K562 (cell line): ENCODE measurements around the gene INSYN2B. TPM values are rescaled to one million over a fixed set of nuclear protein-coding genes. Genes with fewer than 3 reads are reported as not detected.

Experiments used
- ATAC-seq: fragments of 200-7000 bp; cut with Tn5 transposase; 3 replicates; pipeline ENCODE4 v1.9.1; 2020; ENCODE audit warnings: moderate library complexity
- BruUV-seq: library from RNA; stranded (reverse); fragments of 400-500 nt; replicated peaks from 2 replicates; lab custom pipeline; 2021; lab: Mats Ljungman, UMichigan
- CTCF ChIA-PET: fragments of 300-600 bp; formaldehyde crosslinking; extraction: SDS; loops from one replicate; lab custom pipeline; 2021; ENCODE audit warnings: low intra/inter-chr PET ratio; lab: Yijun Ruan, JAX
- POLR2A ChIA-PET: fragments of 300-600, 350-650 bp; sonication (Branson Sonifier 250); formaldehyde crosslinking; extraction: SDS; loops from one replicate; lab custom pipeline; 2021; ENCODE audit warnings: antibody characterized with exemption, inconsistent platforms; lab: Yijun Ruan, JAX
- DNase-seq, 4 experiments: peaks; one replicate each; pipeline versions ENCODE4 v3.0.0 to v3.0.0-alpha.2; 2011 to 2018; ENCODE audit warnings: low spot score in 3 of 4, mixed read lengths in 3 of 4; ENCODE audit errors: extremely low read depth in 1 of 4
- FAIRE-seq: peaks from 2 replicates; lab custom pipeline; 2011; peaks lifted over from hg19 to GRCh38; lab: Jason Lieb, UNC
- H2AFZ ChIP-seq: 2 replicates; pipeline ENCODE4 v1.6.0; 2011; ENCODE audit warnings: low read depth, low read length, control low read depth, inconsistent platforms
- H3K27ac ChIP-seq: fragments of 200-600 bp; 3 replicates; pipeline ENCODE4 v1.8.0; 2011; ENCODE audit warnings: low read depth, mild to moderate bottlenecking, control low read depth, inconsistent platforms, low read length, moderate library complexity, mixed read lengths; ENCODE audit errors: extremely low read depth
- H3K27me3 ChIP-seq, 2 experiments: fragments of 300-600 bp in 1 of 2; 2 replicates in 1 of 2; 3 replicates in 1 of 2; pipeline versions ENCODE4 v1.6.0 to v1.8.0; 2011; ENCODE audit warnings: inconsistent platforms in 2 of 2, low read length in 2 of 2, mild to moderate bottlenecking in 1 of 2, mixed read lengths in 1 of 2, moderate library complexity in 1 of 2; ENCODE audit not compliant: control insufficient read depth in 2 of 2, insufficient read depth in 2 of 2
- H3K36me3 ChIP-seq: fragments of 300-600 bp; 3 replicates; pipeline ENCODE4 v1.8.0; 2011; ENCODE audit warnings: mild to moderate bottlenecking, low read length, inconsistent platforms; ENCODE audit not compliant: control insufficient read depth, insufficient read depth
- H3K4me1 ChIP-seq, 2 experiments: fragments of 200-600 bp in 1 of 2; replicated peaks in 1 of 2; 2 replicates in 1 of 2; 3 replicates in 1 of 2; pipeline versions ENCODE4 v1.5.1 to v1.8.0; 2011; ENCODE audit warnings: inconsistent platforms in 2 of 2, low read length in 2 of 2, mild to moderate bottlenecking in 1 of 2, mixed read lengths in 1 of 2, moderate library complexity in 1 of 2; ENCODE audit not compliant: control insufficient read depth in 2 of 2, insufficient read depth in 2 of 2
- H3K4me2 ChIP-seq: 2 replicates; pipeline ENCODE4 v1.6.1; 2011; ENCODE audit warnings: low read length, control low read depth, inconsistent platforms, mixed read lengths; ENCODE audit not compliant: insufficient read depth
- H3K4me3 ChIP-seq: fragments of 200-600 bp; sonication (generic), shearing (Covaris generic); 2 replicates; pipeline ENCODE4 v1.5.1; 2016; ENCODE audit warnings: control low read depth, inconsistent platforms
- H3K79me2 ChIP-seq: fragments of 200-600 bp; 3 replicates; pipeline ENCODE4 v1.8.0; 2011; ENCODE audit warnings: low read length, inconsistent platforms; ENCODE audit not compliant: control insufficient read depth, insufficient read depth
- H3K9ac ChIP-seq, 2 experiments: 2 replicates each; pipeline versions ENCODE4 v1.6.0 to v1.6.1; 2011; ENCODE audit warnings: low read depth in 2 of 2, low read length in 2 of 2, control low read depth in 1 of 2, inconsistent platforms in 1 of 2, mild to moderate bottlenecking in 1 of 2, mixed read lengths in 1 of 2; ENCODE audit not compliant: insufficient read depth in 1 of 2
- H3K9me1 ChIP-seq: one replicate; pipeline ENCODE4 v1.6.0; 2011; ENCODE audit warnings: inconsistent platforms, mild to moderate bottlenecking, low read length, moderate library complexity; ENCODE audit not compliant: control insufficient read depth, insufficient read depth
- H3K9me3 ChIP-seq: replicated peaks from 2 replicates; pipeline ENCODE4 v1.5.1; 2011; ENCODE audit warnings: low read depth, low read length, inconsistent platforms; ENCODE audit not compliant: control insufficient read depth, insufficient read depth
- H4K20me1 ChIP-seq: replicated peaks from 2 replicates; pipeline ENCODE4 v1.6.1; 2011; ENCODE audit warnings: low read length, inconsistent platforms, mixed read lengths; ENCODE audit not compliant: control insufficient read depth, insufficient read depth
- ARHGAP35 ChIP-seq: fragments of 450-650 bp; IDR thresholded peaks from 2 replicates; pipeline ENCODE4 v1.6.1; 2018; ENCODE audit not compliant: partially characterized antibody
- HCFC1 ChIP-seq: IDR thresholded peaks from 2 replicates; pipeline ENCODE4 v1.6.1; 2012; ENCODE audit warnings: low read depth, low read length, improper control_type of control experiment
- NCOA6 ChIP-seq: fragments of 450-650 bp; IDR thresholded peaks from 2 replicates; pipeline ENCODE4 v1.6.1; 2017; ENCODE audit warnings: mild to moderate bottlenecking
- SRSF3 ChIP-seq: fragments of 200-400 bp; formaldehyde crosslinking; IDR thresholded peaks from 2 replicates; pipeline ENCODE4 v1.6.1; 2016; ENCODE audit warnings: mild to moderate bottlenecking, low read length, moderate library complexity; ENCODE audit not compliant: insufficient read depth
- XRCC5 ChIP-seq: fragments of 200-400 bp; formaldehyde crosslinking; IDR thresholded peaks from 2 replicates; pipeline ENCODE4 v1.6.1; 2017; ENCODE audit warnings: low read depth, mild to moderate bottlenecking, low read length
- ZNF274 ChIP-seq: IDR thresholded peaks from 2 replicates; pipeline ENCODE4 v1.6.1; 2011; ENCODE audit warnings: low read depth, mild to moderate bottlenecking, low read length, moderate library complexity, borderline replicate concordance
- ZNF316 ChIP-seq: fragments of 450-650 bp; IDR thresholded peaks from 2 replicates; pipeline ENCODE4 v1.6.1; 2016
- ZNF589 ChIP-seq: fragments of 200-800 bp; sonication (Bioruptor generic); IDR thresholded peaks from 2 replicates; pipeline ENCODE4 v1.6.1; 2016; ENCODE audit warnings: low read depth, missing genetic modification characterization, missing compliant biosample characterization
- WGBS: fragments of 100-300 bp; shearing (Covaris generic); methylation state at CpG from one replicate; pipeline ENCODE4 v1.1.6; 2016; ENCODE audit warnings: low coverage, mixed read lengths; ENCODE audit not compliant: insufficient coverage; ENCODE audit errors: missing lambda C conversion rate; 5-methylcytosine and 5-hydroxymethylcytosine counted together
- in situ Hi-C: fragments of 300-500 bp; cut with MboI; formaldehyde crosslinking; loops from 4 replicates; pipeline ENCODE4 v1.15.0; 2018; ENCODE audit warnings: inconsistent platforms, mixed read lengths
- intact Hi-C: fragments of 100-400 bp; cut with micrococcal nuclease; formaldehyde crosslinking; loops from 2 replicates; pipeline ENCODE4 v1.14.2; 2022
- polyA plus RNA-seq, 8 experiments: library from polyadenylated mRNA; depleted of rRNA in 4 of 8; stranded (reverse) in 5 of 8; unstranded in 3 of 8; fragments of >200 nt; fragmentation: Nextera tagmentation in 2 of 8; fragmentation: Illumina TruSeq in 1 of 8; extraction: Ambion mirVana in 2 of 8; extraction: Trizol in 1 of 8; gene quantifications; 2 replicates each; pipeline versions ENCODE4 v1.2.1 to v1.2.3, GENCODE V29; 2011 to 2014; ENCODE audit warnings: inconsistent platforms in 1 of 8, missing spikeins in 1 of 8
- total RNA-seq, 7 experiments: library from RNA; depleted of rRNA in 6 of 7; stranded (reverse); fragments of >200 nt in 6 of 7; fragmentation: Illumina TruSeq in 2 of 7; extraction: Trizol in 2 of 7; gene quantifications; 2 replicates each; pipeline versions ENCODE4 v1.2.1 to v1.2.3, GENCODE V29; 2011 to 2021; ENCODE audit warnings: low replicate concordance in 1 of 7
- TF ChIP-seq, protein P1 (sequence below): IDR thresholded peaks from 3 replicates; pipeline ENCODE4 v1.6.1; 2011; ENCODE audit warnings: borderline replicate concordance, mild to moderate bottlenecking; ENCODE audit not compliant: insufficient read length, insufficient read depth

Gene INSYN2B
- total and polyA plus RNA-seq, 9 of the 15 experiments (the other 6 are each of a cell fraction or from before 2014, with no cell fraction given) = not detected

DNA sequence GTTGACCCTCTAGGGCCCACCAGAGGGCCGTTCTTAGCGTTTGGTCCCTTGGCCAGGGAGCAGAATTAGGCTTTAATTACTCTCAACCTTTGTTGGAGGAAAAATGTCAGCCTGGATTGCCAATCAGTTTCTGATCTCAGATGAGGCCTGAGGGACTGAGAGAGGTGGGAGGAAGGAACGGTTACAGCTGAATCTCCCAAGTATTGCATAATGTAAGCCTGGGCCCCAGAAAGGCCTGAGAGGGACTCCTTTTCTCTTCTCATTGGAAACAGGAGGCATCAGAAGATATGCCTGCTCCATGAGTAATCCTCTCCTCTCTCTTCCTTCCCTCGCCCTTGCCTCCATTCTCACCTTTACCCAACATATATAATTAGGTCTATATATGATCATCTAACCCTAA is 105.7 kb downstream of the INSYN2B start (continued):
- no peak for TF ChIP-seq HCFC1

DNA sequence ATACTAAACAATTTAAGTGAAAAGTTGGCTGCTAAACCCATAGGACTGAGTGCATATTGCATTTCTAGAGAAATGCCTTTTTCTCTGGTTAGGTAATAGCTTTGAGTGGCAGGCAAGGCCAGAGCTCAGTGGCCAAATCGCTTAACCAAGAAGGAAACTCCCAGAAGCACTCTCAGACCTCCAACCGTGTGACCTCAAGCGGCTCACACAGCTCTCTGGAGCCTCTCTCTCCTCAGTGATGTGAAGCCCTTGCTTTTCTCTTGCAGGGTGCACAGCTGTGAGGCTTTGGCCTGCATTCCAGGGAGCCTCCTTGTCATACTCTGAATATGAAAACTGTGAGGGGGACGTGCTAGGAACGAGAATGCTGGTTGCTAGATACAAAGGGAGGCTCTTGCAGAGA is 106.7 kb downstream of the INSYN2B start:
- CTCF ChIA-PET = no interaction called here
- Histone ChIP-seq H3K27me3 (no peaks in the 10 kb centered on the region), H3K9me1 (no peaks in the 10 kb centered on the region), H3K4me3 (no peak overlapping the region), H3K79me2 (no peaks in the 10 kb centered on the region), H3K4me2 (no peak overlapping the region), H3K36me3 (no peaks in the 10 kb centered on the region), H4K20me1 (no peaks in the 10 kb centered on the region), H3K4me1 (no peaks in the 10 kb centered on the region; a peak in 1 of 5 replicates), H2AFZ (no peak overlapping the region), H3K9ac (no peak overlapping the region), H3K9me3 (no peaks in the 10 kb centered on the region), H3K27ac (no peak overlapping the region)
- no peak for TF ChIP-seq ZNF316
- DNase-seq = no peak
- in situ Hi-C loops (no loop called here), intact Hi-C loops (no loop called here)
- POLR2A ChIA-PET = interaction anchor here (1.2 kb wide), 1 partner anchor 12 kb away, joined by 4 read pairs; no protein-coding TSS in a partner anchor
- no TSS peak for BruUV-seq
- WGBS = 18% methylated on average over 5 of the region's 5 CpGs
- ATAC-seq = no peak
- no peak for FAIRE-seq

DNA sequence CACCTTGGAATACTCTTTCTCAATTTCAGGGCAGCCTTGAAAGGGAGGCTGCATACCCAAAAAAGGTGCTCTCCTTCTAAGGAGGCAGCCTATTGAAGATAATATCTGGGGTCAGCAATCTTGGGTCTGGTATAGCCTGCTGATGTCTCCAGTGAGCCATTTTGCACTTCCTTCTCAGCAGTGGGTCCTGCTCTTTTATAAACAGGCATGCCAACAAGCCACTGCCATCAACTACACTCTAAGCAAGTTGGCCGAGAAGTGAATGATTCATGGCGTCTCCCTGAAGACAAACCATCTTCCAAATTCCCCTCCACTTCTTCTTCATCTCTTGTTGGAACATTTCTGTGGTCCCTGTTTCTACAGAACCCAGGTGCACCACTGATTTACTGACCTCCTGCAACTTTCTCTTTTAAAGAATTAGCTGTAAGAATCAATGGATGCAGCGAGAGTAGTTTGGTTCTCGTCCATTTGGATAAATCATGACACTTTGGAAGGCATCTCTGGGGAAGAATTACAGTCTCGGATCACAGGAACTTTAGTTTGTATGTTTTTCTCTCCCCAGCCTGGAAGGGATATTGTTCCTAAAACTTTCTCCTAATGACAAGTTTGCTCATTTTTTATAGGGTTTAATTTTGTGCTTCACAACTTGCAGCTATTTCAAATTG is 108.3 kb downstream of the INSYN2B start:
- no peak for ATAC-seq
- POLR2A ChIA-PET = no interaction called here
- BruUV-seq = no TSS peak
- 9% methylated on average over 5 of the region's 5 CpGs for WGBS
- no peaks in the 10 kb centered on the region for H3K36me3 ChIP-seq
- no peak for TF ChIP-seq ARHGAP35
- no peak for TF ChIP-seq SRSF3
- TF ChIP-seq NCOA6 = no peak
- no peak for TF ChIP-seq XRCC5
- no peak for TF ChIP-seq ZNF274
- TF ChIP-seq ZNF589 (CRISPR knock-in tag) = no peak
- TF ChIP-seq, protein P1, sequence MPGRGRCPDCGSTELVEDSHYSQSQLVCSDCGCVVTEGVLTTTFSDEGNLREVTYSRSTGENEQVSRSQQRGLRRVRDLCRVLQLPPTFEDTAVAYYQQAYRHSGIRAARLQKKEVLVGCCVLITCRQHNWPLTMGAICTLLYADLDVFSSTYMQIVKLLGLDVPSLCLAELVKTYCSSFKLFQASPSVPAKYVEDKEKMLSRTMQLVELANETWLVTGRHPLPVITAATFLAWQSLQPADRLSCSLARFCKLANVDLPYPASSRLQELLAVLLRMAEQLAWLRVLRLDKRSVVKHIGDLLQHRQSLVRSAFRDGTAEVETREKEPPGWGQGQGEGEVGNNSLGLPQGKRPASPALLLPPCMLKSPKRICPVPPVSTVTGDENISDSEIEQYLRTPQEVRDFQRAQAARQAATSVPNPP = no peak
- TF ChIP-seq, all 486 proteins: peak for 0
- intact Hi-C loops = no loop called here
- H4K20me1 ChIP-seq = no peaks in the 10 kb centered on the region
- no peak overlapping the region for H3K4me2 ChIP-seq
- no peaks in the 10 kb centered on the region for H3K27me3 ChIP-seq
- H3K9me1 ChIP-seq = no peaks in the 10 kb centered on the region
- no peak for FAIRE-seq
- CTCF ChIA-PET = no interaction called here
- no peak for DNase-seq
- no peaks in the 10 kb centered on the region for H3K79me2 ChIP-seq
- no peak overlapping the region for H3K27ac ChIP-seq
- H3K4me1 ChIP-seq = no peaks in the 10 kb centered on the region
- H3K9me3 ChIP-seq = no peaks in the 10 kb centered on the region
- no peak overlapping the region for H2AFZ ChIP-seq
- in situ Hi-C loops = no loop called here
- no peak overlapping the region for H3K4me3 ChIP-seq
- no peak overlapping the region for H3K9ac ChIP-seq
